ENCODE measurements around the gene RPS15.
A peak's percentile ranks its signal among the peaks of the same experiment; 100 is the strongest.
"Not testable (repeated sequence)": the region's sequence is repeated elsewhere in the genome, so short reads cannot be mapped to it uniquely, and the experiment has no call there.

Gene RPS15

GRCh38 chr19:1402411-1403070, 35.7 kb upstream of the RPS15 start:
- DNase-seq: no peak

GRCh38 chr19:1406774-1407527, 31.2 kb upstream of the RPS15 start:
- peak; percentile 99 for DNase-seq

GRCh38 chr19:1407528-1408299, 30.5 kb upstream of the RPS15 start, which contains the start of gene DAZAP1:
DAZAP1 (plus strand) TSS chr19:1407586; CDS start chr19:1407774, 188 bp downstream.
- no peak for DNase-seq

GRCh38 chr19:1408300-1409203, 29.6 kb upstream of the RPS15 start:
- DNase-seq: peak; percentile 49

- DNase-seq: no peak
Measured at GRCh38 chr19:1409204-1410005, 28.8 kb upstream of the RPS15 start.

GRCh38 chr19:1410136-1410786, 27.9 kb upstream of the RPS15 start:
- no peak for DNase-seq

GRCh38 chr19:1410789-1411188, 27.4 kb upstream of the RPS15 start:
- no peak for DNase-seq

- DNase-seq: peak; percentile 38
Measured at GRCh38 chr19:1411255-1412191, 26.7 kb upstream of the RPS15 start.

GRCh38 chr19:1412323-1412923, 25.8 kb upstream of the RPS15 start:
- DNase-seq: no peak

- no peak for DNase-seq
Measured at GRCh38 chr19:1412995-1413800, 25.0 kb upstream of the RPS15 start.

- no peak for DNase-seq
Measured at GRCh38 chr19:1416014-1416841, 22.0 kb upstream of the RPS15 start.

GRCh38 chr19:1417145-1417544, 21.1 kb upstream of the RPS15 start:
- DNase-seq: peak; percentile 33

- DNase-seq: no peak
Measured at GRCh38 chr19:1417681-1418495, 20.3 kb upstream of the RPS15 start.

- no peak for DNase-seq
Measured at GRCh38 chr19:1418496-1418775, 19.8 kb upstream of the RPS15 start.

GRCh38 chr19:1418951-1419738, 19.1 kb upstream of the RPS15 start:
- no peak for DNase-seq

GRCh38 chr19:1420085-1420484, 18.1 kb upstream of the RPS15 start:
- DNase-seq: not testable (repeated sequence)
